SK-N-SH (cell line): ENCODE data around the gene MCM5. TPM values are rescaled to one million over a fixed set of nuclear protein-coding genes. Genes with fewer than 3 reads are reported as not detected.

Experiments
- CTCF ChIA-PET: fragments of 300-600, 350-600 bp; formaldehyde crosslinking; extraction: SDS; loops from one replicate; lab custom pipeline; 2021; lab: Yijun Ruan, JAX
- POLR2A ChIA-PET: fragments of 350-600 bp; sonication (Branson Sonifier 250); formaldehyde crosslinking; extraction: SDS; loops from one replicate; lab custom pipeline; 2020; ENCODE audit warnings: antibody characterized with exemption, inconsistent platforms; lab: Yijun Ruan, JAX
- DNase-seq: peaks from one replicate; pipeline ENCODE4 v3.0.0; 2012
- H2AFZ ChIP-seq: fragments of 200-600 bp; sonication (generic); 2 replicates; pipeline ENCODE4 v1.8.1; 2016; ENCODE audit warnings: antibody characterized with exemption, mild to moderate bottlenecking, low read depth
- H3F3A ChIP-seq: fragments of 200-600 bp; sonication (generic); replicated peaks from 2 replicates; pipeline ENCODE3; 2016; ENCODE audit warnings: antibody characterized with exemption, mild to moderate bottlenecking; ENCODE audit not compliant: insufficient read depth
- H3K27ac ChIP-seq, 2 experiments: fragments of 200-500 bp in 1 of 2; fragments of 200-600 bp in 1 of 2; sonication (Bioruptor generic) in 1 of 2; sonication (generic), shearing (Covaris generic) in 1 of 2; 2 replicates each; pipeline versions ENCODE4 v1.5.1 to v1.6.1; 2014 to 2016; ENCODE audit warnings: low read depth in 2 of 2, inconsistent platforms in 1 of 2, low read length in 1 of 2, mild to moderate bottlenecking in 1 of 2, mixed read lengths in 1 of 2
- H3K27me3 ChIP-seq: fragments of 200-600 bp; sonication (generic), shearing (Covaris generic); 2 replicates; pipeline ENCODE4 v1.6.1; 2016; ENCODE audit warnings: mixed run types; ENCODE audit not compliant: insufficient read depth
- H3K36me3 ChIP-seq, 2 experiments: fragments of 200-500 bp in 1 of 2; fragments of 200-600 bp in 1 of 2; sonication (Bioruptor generic) in 1 of 2; sonication (generic) in 1 of 2; replicated peaks in 1 of 2; 2 replicates each; pipeline versions ENCODE3 to v1.5.1; 2014 to 2016; ENCODE audit warnings: low read length in 1 of 2, mild to moderate bottlenecking in 1 of 2; ENCODE audit not compliant: insufficient read depth in 2 of 2, control insufficient read depth in 1 of 2
- H3K4me1 ChIP-seq, 2 experiments: fragments of 200-500 bp in 1 of 2; fragments of 200-600 bp in 1 of 2; sonication (Bioruptor generic) in 1 of 2; sonication (generic), shearing (Covaris generic) in 1 of 2; 2 replicates each; pipeline versions ENCODE4 v1.5.1 to v1.6.1; 2014 to 2016; ENCODE audit warnings: low read depth in 1 of 2, low read length in 1 of 2, mixed run types in 1 of 2; ENCODE audit not compliant: insufficient read depth in 2 of 2, control insufficient read depth in 1 of 2
- H3K4me2 ChIP-seq: fragments of 200-600 bp; sonication (generic), shearing (Covaris generic); 2 replicates; pipeline ENCODE4 v1.6.1; 2017; ENCODE audit warnings: mixed run types
- H3K4me3 ChIP-seq, 2 experiments: fragments of 200-500 bp in 1 of 2; fragments of 200-600 bp in 1 of 2; sonication (Bioruptor generic) in 1 of 2; sonication (generic), shearing (Covaris generic) in 1 of 2; 2 replicates each; pipeline versions ENCODE4 v1.5.1 to v1.8.1; 2014 to 2016; ENCODE audit warnings: low read depth in 2 of 2, inconsistent platforms in 1 of 2, low read length in 1 of 2, mild to moderate bottlenecking in 1 of 2, mixed read lengths in 1 of 2, moderate library complexity in 1 of 2
- H3K79me2 ChIP-seq: fragments of 200-600 bp; sonication (generic); 2 replicates; pipeline ENCODE4 v1.8.1; 2017; ENCODE audit warnings: mild to moderate bottlenecking; ENCODE audit not compliant: insufficient read depth
- H3K9ac ChIP-seq: fragments of 200-600 bp; sonication (generic); 2 replicates; pipeline ENCODE4 v1.6.1; 2017; ENCODE audit warnings: mixed run types
- H3K9me2 ChIP-seq: fragments of 200-600 bp; sonication (generic); 2 replicates; pipeline ENCODE4 v1.6.1; 2017; ENCODE audit warnings: mixed run types
- H3K9me3 ChIP-seq: fragments of 200-600 bp; sonication (generic); 2 replicates; pipeline ENCODE4 v1.6.1; 2017; ENCODE audit warnings: mixed run types, mild to moderate bottlenecking, moderate library complexity
- H4K20me1 ChIP-seq: fragments of 200-600 bp; sonication (generic); 2 replicates; pipeline ENCODE4 v1.6.1; 2017; ENCODE audit warnings: mild to moderate bottlenecking, mixed run types; ENCODE audit not compliant: insufficient read depth
- CHD2 ChIP-seq: fragments of 150-350 bp; IDR thresholded peaks from 2 replicates; pipeline ENCODE4 v1.6.1; 2018; ENCODE audit warnings: low read length; ENCODE audit not compliant: partially characterized antibody
- CTCF ChIP-seq: fragments of 200-600 bp; sonication (generic); IDR thresholded peaks from 2 replicates; pipeline ENCODE4 v1.6.1; 2017; ENCODE audit warnings: antibody characterized with exemption, mild to moderate bottlenecking, moderate library complexity
- ELF1 ChIP-seq: IDR thresholded peaks from 2 replicates; pipeline ENCODE4 v1.4.0; 2012
- FOSL2 ChIP-seq: IDR thresholded peaks from 2 replicates; pipeline ENCODE4 v1.4.0; 2012; ENCODE audit warnings: low read depth, mild to moderate bottlenecking, moderate library complexity, borderline replicate concordance
- JUND ChIP-seq: IDR thresholded peaks from 2 replicates; pipeline ENCODE4 v1.4.0; 2012
- MAX ChIP-seq: IDR thresholded peaks from 2 replicates; pipeline ENCODE4 v1.4.0; 2012; ENCODE audit warnings: low read depth
- MEF2A ChIP-seq: IDR thresholded peaks from 2 replicates; pipeline ENCODE4 v1.4.0; 2012; ENCODE audit warnings: low read depth, borderline replicate concordance
- MXI1 ChIP-seq: IDR thresholded peaks from 2 replicates; pipeline ENCODE4 v1.6.1; 2012; ENCODE audit warnings: mild to moderate bottlenecking, low read depth, low read length, improper control_type of control experiment
- NRF1 ChIP-seq: IDR thresholded peaks from 2 replicates; pipeline ENCODE4 v1.6.1; 2012; ENCODE audit warnings: low read depth, mild to moderate bottlenecking, low read length
- PBX3 ChIP-seq: IDR thresholded peaks from 2 replicates; pipeline ENCODE4; 2012
- RAD21 ChIP-seq: IDR thresholded peaks from 2 replicates; pipeline ENCODE4 v1.6.1; 2012; ENCODE audit warnings: mild to moderate bottlenecking, low read length
- REST ChIP-seq: IDR thresholded peaks from 2 replicates; pipeline ENCODE4 v1.6.1; 2012; ENCODE audit warnings: mild to moderate bottlenecking, low read depth, low read length, moderate library complexity
- SIN3A ChIP-seq: IDR thresholded peaks from 2 replicates; pipeline ENCODE4 v1.6.1; 2012; ENCODE audit warnings: low read depth, mild to moderate bottlenecking, low read length, moderate library complexity, borderline replicate concordance
- ZBTB33 ChIP-seq: IDR thresholded peaks from 2 replicates; pipeline ENCODE4 v1.4.0; 2012; ENCODE audit warnings: low read depth, borderline replicate concordance
- WGBS: methylation state at CpG from one replicate; pipeline ENCODE4 v1.1.6; 2017; ENCODE audit warnings: low lambda C conversion rate; 5-methylcytosine and 5-hydroxymethylcytosine counted together
- polyA plus RNA-seq, 3 experiments: library from polyadenylated mRNA; depleted of rRNA; stranded (reverse); fragments of >200 nt; gene quantifications; 2 replicates each; pipeline ENCODE4 v1.2.3, GENCODE V29; 2012

MCM5 gene
- polyA plus RNA-seq, 1 of the 3 experiments (the other 2 are of a cell fraction): 42.9 TPM

- H3K4me2 ChIP-seq: no peak overlapping the region
- POLR2A ChIA-PET: no interaction called here
These were observed 44.9 kb downstream of the MCM5 start for GRCh38 chr22:35444685-35445399.

More at GRCh38 chr22:35444685-35445399, 44.9 kb downstream of the MCM5 start:
- Histone ChIP-seq H3K9ac (no peak overlapping the region), H4K20me1 (no peaks in the 10 kb centered on the region)
- TF ChIP-seq RAD21 (no peak), CHD2 (no peak), SIN3A (no peak), JUND (no peak), PBX3 (no peak), MEF2A (no peak), ELF1 (no peak), REST (no peak), FOSL2 (no peak), CTCF (no peak), MXI1 (no peak), NRF1 (no peak), MAX (no peak), ZBTB33 (no peak)
- TF ChIP-seq, all 33 proteins: peak for 0
- DNase-seq: no peak
- peaks cover 3% of the 10 kb centered on the region for H3F3A ChIP-seq
- CTCF ChIA-PET: interaction anchor here (0.9 kb wide), 1 partner anchor 14 kb away, joined by 5 read pairs; no protein-coding TSS in a partner anchor
- H3K27me3 ChIP-seq: no peaks in the 10 kb centered on the region
- H3K36me3 ChIP-seq: no peaks in the 10 kb centered on the region
- 95% methylated on average over 13 of the region's 13 CpGs for WGBS
- H2AFZ ChIP-seq: no peak overlapping the region
- no peaks in the 10 kb centered on the region for H3K9me2 ChIP-seq
- H3K27ac ChIP-seq: no peak overlapping the region
- no peaks in the 10 kb centered on the region for H3K79me2 ChIP-seq
- H3K4me1 ChIP-seq: peaks cover 0 to 16% of the 10 kb centered on the region in 2 experiments; a peak in 3 of 4 replicates
- H3K4me3 ChIP-seq: no peak overlapping the region
- H3K9me3 ChIP-seq: no peaks in the 10 kb centered on the region
